Endodermal cell (in vitro differentiated cells): ENCODE measurements around the gene RHBG. TPM values are rescaled to one million over a fixed set of nuclear protein-coding genes. Genes with fewer than 3 reads are reported as not detected.
"Not testable (repeated sequence)": the region's sequence is repeated elsewhere in the genome, so short reads cannot be mapped to it uniquely, and the experiment has no call there.

Source experiments
- DNase-seq: peaks from one replicate; pipeline ENCODE4 v3.0.0-alpha.2; 2017
- H3K27ac ChIP-seq: 2 replicates; pipeline ENCODE4 v1.5.1; 2013; ENCODE audit warnings: mild to moderate bottlenecking, low read depth, low read length, moderate library complexity
- H3K27me3 ChIP-seq: 2 replicates; pipeline ENCODE4 v1.6.1; 2013; ENCODE audit warnings: mild to moderate bottlenecking, low read length, moderate library complexity; ENCODE audit not compliant: insufficient read depth, control insufficient read depth, poor library complexity, severe bottlenecking
- H3K36me3 ChIP-seq: 2 replicates; pipeline ENCODE4 v1.7.0; 2013; ENCODE audit warnings: mild to moderate bottlenecking, low read length, moderate library complexity; ENCODE audit not compliant: control insufficient read depth, insufficient read depth
- H3K4me1 ChIP-seq: one replicate; pipeline ENCODE4 v1.7.0; 2013; ENCODE audit warnings: low read length; ENCODE audit not compliant: control insufficient read depth, insufficient read depth
- H3K4me3 ChIP-seq: 2 replicates; pipeline ENCODE4 v1.5.1; 2013; ENCODE audit warnings: mild to moderate bottlenecking, low read length, moderate library complexity
- H3K9ac ChIP-seq: 2 replicates; pipeline ENCODE4 v1.6.1; 2013; ENCODE audit warnings: mild to moderate bottlenecking, low read length, moderate library complexity; ENCODE audit not compliant: poor library complexity, severe bottlenecking; ENCODE audit errors: extremely low read depth
- H3K9me3 ChIP-seq: 2 replicates; pipeline ENCODE4 v1.6.1; 2013; ENCODE audit warnings: mild to moderate bottlenecking, low read length, moderate library complexity; ENCODE audit not compliant: control insufficient read depth
- H3K27ac Mint-ChIP-seq: 2 replicates; pipeline ENCODE4 v1.8.0; 2020; ENCODE audit warnings: mixed read lengths
- H3K27me3 Mint-ChIP-seq: 2 replicates; pipeline ENCODE4 v1.8.0; 2021; ENCODE audit warnings: mild to moderate bottlenecking, mixed read lengths; ENCODE audit not compliant: insufficient read depth
- H3K36me3 Mint-ChIP-seq: 2 replicates; pipeline ENCODE4 v1.8.0; 2020; ENCODE audit warnings: low read depth, mixed read lengths
- H3K4me1 Mint-ChIP-seq: 2 replicates; pipeline ENCODE4 v1.8.0; 2020; ENCODE audit warnings: mixed read lengths
- H3K4me3 Mint-ChIP-seq: 2 replicates; pipeline ENCODE4 v1.8.0; 2020; ENCODE audit warnings: mild to moderate bottlenecking, moderate library complexity, mixed read lengths
- H3K9me3 Mint-ChIP-seq: 2 replicates; pipeline ENCODE4 v1.8.0; 2020; ENCODE audit warnings: mild to moderate bottlenecking, mixed read lengths
- CTCF ChIP-seq: fragments of 200-600 bp; sonication (generic); conservative IDR thresholded peaks from 2 replicates; pipeline ENCODE4 v1.5.0; 2021; ENCODE audit warnings: antibody characterized with exemption, mild to moderate bottlenecking
- WGBS, 2 experiments: methylation state at CpG; one replicate each; pipeline versions ENCODE4 v1.1.5 to v1.1.7; 2013; ENCODE audit warnings: missing lambda C conversion rate in 2 of 2, mixed read lengths in 1 of 2; ENCODE audit not compliant: insufficient coverage in 1 of 2, insufficient read length in 1 of 2; 5-methylcytosine and 5-hydroxymethylcytosine counted together
- long read RNA-seq, 4 experiments: library from polyadenylated mRNA in 2 of 4; library from RNA in 1 of 4; library from capped mRNA in 1 of 4; stranded (forward) in 3 of 4; unstranded in 1 of 4; transcript quantifications; one replicate each; pipeline ENCODE4 v2.0.0, GENCODE V29; 2020 to 2021; ENCODE audit warnings: inconsistent platforms in 1 of 4
- polyA plus RNA-seq, 2 experiments: library from polyadenylated mRNA; stranded (reverse); fragments of 50-300 nt; gene quantifications; one replicate each; pipeline ENCODE4 v1.2.3, GENCODE V29; 2013
- total RNA-seq, 2 donors: library from RNA; stranded (reverse); fragmentation: NEBNext Ultra II Directional in 1 of 2; extraction: Animal tissue kit (Norgen Biotek cat#: 25700) in 1 of 2; gene quantifications; 2 replicates in 1 of 2; 3 replicates in 1 of 2; pipeline ENCODE4 v1.2.1, GENCODE V29; 2021

The RHBG gene
- total RNA-seq, result 1 to 10 TPM; 3.9 to 4.0 TPM
- polyA plus RNA-seq (2013, experiment 1 of 2), result 0.50 TPM
- polyA plus RNA-seq (2013, experiment 2 of 2), result 0.33 TPM
- long read RNA-seq, experiment 1, partial matches to known transcripts, result 1 of 3 reads
- long read RNA-seq, experiment 1, other reads (novel, unspliced or antisense), result 2 of 3 reads
- long read RNA-seq, experiment 2, partial matches to known transcripts, result 0 of 4 reads
- long read RNA-seq, experiment 2, other reads (novel, unspliced or antisense), result 4 of 4 reads
- long read RNA-seq, experiment 3, partial matches to known transcripts, result 0 of 5 reads
- long read RNA-seq, experiment 3, other reads (novel, unspliced or antisense), result 3 of 5 reads
- long read RNA-seq, experiment 4, partial matches to known transcripts, result 0 of 5 reads
- long read RNA-seq, experiment 4, other reads (novel, unspliced or antisense), result 5 of 5 reads

- Histone ChIP-seq H3K4me3 (peak within 1 kb of the TSS; percentile 67), H3K4me1 (peaks cover 6% of the 10 kb centered on the region), H3K9me3 (no peaks in the 10 kb centered on the region), H3K36me3 (no peaks in the 10 kb centered on the region), H3K27ac (no peak within 1 kb of the TSS), H3K9ac (no peak within 1 kb of the TSS), H3K27me3 (peaks cover 30% of the 10 kb centered on the region)
- Mint-ChIP-seq H3K27ac (peak within 1 kb of the TSS; percentile 80), H3K9me3 (no peaks in the 10 kb centered on the region), H3K4me3 (peak within 1 kb of the TSS; percentile 67), H3K4me1 (peaks cover 16% of the 10 kb centered on the region), H3K27me3 (peaks cover 31% of the 10 kb centered on the region), H3K36me3 (no peaks in the 10 kb centered on the region)
- 23 to 28% methylated on average over 37 to 48 of the region's 48 CpGs for WGBS, 2 experiments
- peak; percentile 94 for DNase-seq
- no peak for TF ChIP-seq CTCF
These were observed at the start of gene RHBG for GRCh38 chr1:156368889-156369684. Gene RHBG (plus strand): TSS chr1:156369211. CDS start chr1:156369250, 39 bp downstream.

- DNase-seq, result no peak
- TF ChIP-seq CTCF, result peak; percentile 80
- Mint-ChIP-seq H3K36me3 (peaks cover 85% of the 10 kb centered on the region), H3K4me3 (no peak overlapping the region), H3K27ac (no peak overlapping the region), H3K9me3 (no peaks in the 10 kb centered on the region), H3K27me3 (no peaks in the 10 kb centered on the region), H3K4me1 (no peaks in the 10 kb centered on the region)
- Histone ChIP-seq H3K9me3 (no peaks in the 10 kb centered on the region), H3K4me1 (no peaks in the 10 kb centered on the region), H3K36me3 (peaks cover 89% of the 10 kb centered on the region), H3K9ac (no peak overlapping the region), H3K27ac (no peak overlapping the region), H3K27me3 (no peaks in the 10 kb centered on the region), H3K4me3 (no peak overlapping the region)
- 86% methylated on average over 1 of the region's 1 CpG; no CpG with 5 or more reads in 1 of the 2 experiments for WGBS, 2 experiments
These were observed 49.3 kb upstream of the RHBG start for GRCh38 chr1:156319664-156320063.

GRCh38 chr1:156320560-156320959 lies 48.5 kb upstream of the RHBG start:
- Histone ChIP-seq H3K36me3 (peaks cover 89% of the 10 kb centered on the region), H3K4me1 (no peaks in the 10 kb centered on the region), H3K9ac (no peak overlapping the region), H3K27me3 (no peaks in the 10 kb centered on the region), H3K4me3 (no peak overlapping the region), H3K9me3 (no peaks in the 10 kb centered on the region), H3K27ac (no peak overlapping the region)
- DNase-seq, result no peak
- Mint-ChIP-seq H3K4me1 (no peaks in the 10 kb centered on the region), H3K9me3 (no peaks in the 10 kb centered on the region), H3K27ac (no peak overlapping the region), H3K4me3 (no peak overlapping the region), H3K36me3 (peaks cover 86% of the 10 kb centered on the region), H3K27me3 (no peaks in the 10 kb centered on the region)
- WGBS, 2 experiments, result 89 to 100% methylated on average over 3 of the region's 3 CpGs
- TF ChIP-seq CTCF, result no peak

- not testable (repeated sequence) for H3K4me3 Mint-ChIP-seq, H3K4me1 Mint-ChIP-seq, H3K4me3 ChIP-seq, DNase-seq, H3K9me3 Mint-ChIP-seq, H3K9me3 ChIP-seq, H3K4me1 ChIP-seq, H3K27me3 ChIP-seq, H3K27ac ChIP-seq, H3K9ac ChIP-seq, H3K27me3 Mint-ChIP-seq, H3K27ac Mint-ChIP-seq
- peaks cover 79% of the 10 kb centered on the region for H3K36me3 ChIP-seq
- peaks cover 77% of the 10 kb centered on the region for H3K36me3 Mint-ChIP-seq
- WGBS, 2 experiments, result 98% methylated on average over 8 of the region's 9 CpGs; no CpG with 5 or more reads in 1 of the 2 experiments
These were observed 45.8 kb upstream of the RHBG start for GRCh38 chr1:156323179-156323578.
